HG02840 (cell line): Measurements from ENCODE around the gene FA2H.
"Not testable (repeated sequence)": the region's sequence is repeated elsewhere in the genome, so short reads cannot be mapped to it uniquely, and the experiment has no call there.

Source experiments
- ATAC-seq: cut with Tn5 transposase; IDR thresholded peaks from one replicate; pipeline ENCODE4 v1.9.1; 2021; ENCODE audit warnings: mild to moderate bottlenecking, moderate library complexity, moderate number of reproducible peaks; ENCODE audit not compliant: unreplicated experiment, low FRiP score

Gene FA2H

GRCh38 chr16:74774223-74775139 is at the start of gene FA2H:
FA2H (minus strand) TSS chr16:74774820; CDS start chr16:74774755, 65 bp downstream.
- ATAC-seq: peak; percentile 81

GRCh38 chr16:74817851-74818250 is 43.2 kb upstream of the FA2H start:
- ATAC-seq: no peak

GRCh38 chr16:74813109-74813641 is 38.6 kb upstream of the FA2H start:
- ATAC-seq: peak; percentile 91

- ATAC-seq: no peak
These were observed 37.3 kb upstream of the FA2H start for GRCh38 chr16:74811911-74812310.

GRCh38 chr16:74811216-74811615 is 36.6 kb upstream of the FA2H start:
- not testable (repeated sequence) for ATAC-seq

GRCh38 chr16:74807052-74807646 is 32.5 kb upstream of the FA2H start:
- no peak for ATAC-seq

GRCh38 chr16:74800216-74800871 is 25.7 kb upstream of the FA2H start:
- ATAC-seq: no peak

GRCh38 chr16:74797414-74797813 is 22.8 kb upstream of the FA2H start:
- no peak for ATAC-seq

GRCh38 chr16:74795104-74795503 is 20.5 kb upstream of the FA2H start:
- ATAC-seq: no peak

GRCh38 chr16:74794668-74795067 is 20.0 kb upstream of the FA2H start:
- ATAC-seq: no peak

- no peak for ATAC-seq
These were observed 19.0 kb upstream of the FA2H start for GRCh38 chr16:74793571-74793970.

GRCh38 chr16:74792225-74792624 is 17.6 kb upstream of the FA2H start:
- ATAC-seq: no peak

GRCh38 chr16:74791749-74792148 is 17.1 kb upstream of the FA2H start:
- ATAC-seq: not testable (repeated sequence)

GRCh38 chr16:74788108-74788507 is 13.5 kb upstream of the FA2H start:
- no peak for ATAC-seq

- no peak for ATAC-seq
These were observed 10.4 kb upstream of the FA2H start for GRCh38 chr16:74785031-74785430.

- no peak for ATAC-seq
These were observed 4.0 kb upstream of the FA2H start for GRCh38 chr16:74778646-74779045.

- no peak for ATAC-seq
These were observed 2.3 kb upstream of the FA2H start for GRCh38 chr16:74776926-74777325.

- no peak for ATAC-seq
These were observed 635 bp upstream of the FA2H start for GRCh38 chr16:74775255-74775654.

GRCh38 chr16:74773446-74774222 is 986 bp downstream of the FA2H start:
- ATAC-seq: no peak

- ATAC-seq: peak; percentile 53
These were observed 2.8 kb downstream of the FA2H start for GRCh38 chr16:74771656-74772315.
